MM.1S (cell line): ENCODE results near the gene KCNK17.

Experiments
- EZH2 ChIP-seq: fragments of 300-600 bp; sonication (generic); optimal IDR thresholded peaks from 2 replicates; pipeline ENCODE3; 2017; ENCODE audit warnings: low read depth, mild to moderate bottlenecking, antibody characterized with exemption, low read length, mixed read lengths
- EZH2phosphoT487 ChIP-seq: fragments of 300-600 bp; sonication (generic); IDR thresholded peaks from 2 replicates; pipeline ENCODE4 v1.6.1; 2018; ENCODE audit warnings: antibody characterized with exemption, low read length
- TF ChIP-seq, protein P1 (sequence below): fragments of 300-600 bp; sonication (generic); IDR thresholded peaks from 2 replicates; pipeline ENCODE4 v1.5.1; 2016; ENCODE audit warnings: antibody characterized with exemption, low read length, mixed read lengths

DNA sequence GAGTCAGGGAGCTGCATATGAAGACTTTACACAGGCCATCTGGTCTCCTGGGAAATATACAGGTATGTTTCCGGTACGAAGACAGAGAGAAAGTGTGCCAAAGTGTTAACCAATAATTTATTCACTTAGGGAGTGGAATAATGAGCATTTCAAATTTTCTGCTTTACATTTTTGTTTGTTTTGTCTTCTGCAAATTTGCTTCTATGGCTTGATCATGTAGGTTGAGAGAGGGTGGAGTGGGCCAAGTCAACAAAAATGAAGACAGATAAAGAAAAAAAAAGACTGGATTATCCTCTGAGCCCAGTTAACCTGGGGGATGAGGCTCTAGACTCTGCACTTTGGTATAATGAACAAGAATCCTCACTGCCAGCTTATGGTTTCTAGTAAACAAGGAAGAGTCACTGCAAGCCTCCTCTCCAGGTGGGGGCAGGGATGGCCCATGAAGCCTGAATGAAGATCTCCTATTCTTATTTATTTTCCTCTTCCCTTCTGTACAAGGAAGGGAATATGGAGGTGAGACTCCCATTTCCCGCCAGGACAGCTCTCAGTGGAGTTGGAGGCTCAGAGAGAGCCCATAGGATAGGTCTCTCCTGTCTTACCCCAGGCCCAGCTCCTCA is 37.7 kb downstream of the KCNK17 start:
- TF ChIP-seq, protein P1, sequence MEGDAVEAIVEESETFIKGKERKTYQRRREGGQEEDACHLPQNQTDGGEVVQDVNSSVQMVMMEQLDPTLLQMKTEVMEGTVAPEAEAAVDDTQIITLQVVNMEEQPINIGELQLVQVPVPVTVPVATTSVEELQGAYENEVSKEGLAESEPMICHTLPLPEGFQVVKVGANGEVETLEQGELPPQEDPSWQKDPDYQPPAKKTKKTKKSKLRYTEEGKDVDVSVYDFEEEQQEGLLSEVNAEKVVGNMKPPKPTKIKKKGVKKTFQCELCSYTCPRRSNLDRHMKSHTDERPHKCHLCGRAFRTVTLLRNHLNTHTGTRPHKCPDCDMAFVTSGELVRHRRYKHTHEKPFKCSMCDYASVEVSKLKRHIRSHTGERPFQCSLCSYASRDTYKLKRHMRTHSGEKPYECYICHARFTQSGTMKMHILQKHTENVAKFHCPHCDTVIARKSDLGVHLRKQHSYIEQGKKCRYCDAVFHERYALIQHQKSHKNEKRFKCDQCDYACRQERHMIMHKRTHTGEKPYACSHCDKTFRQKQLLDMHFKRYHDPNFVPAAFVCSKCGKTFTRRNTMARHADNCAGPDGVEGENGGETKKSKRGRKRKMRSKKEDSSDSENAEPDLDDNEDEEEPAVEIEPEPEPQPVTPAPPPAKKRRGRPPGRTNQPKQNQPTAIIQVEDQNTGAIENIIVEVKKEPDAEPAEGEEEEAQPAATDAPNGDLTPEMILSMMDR, result no peak
- TF ChIP-seq EZH2, result no peak
- no peak for TF ChIP-seq EZH2phosphoT487
